ENCODE measurements around the gene NELFB. TPM values are rescaled to one million over a fixed set of nuclear protein-coding genes. Genes with fewer than 3 reads are reported as not detected.
A peak's percentile ranks its signal among the peaks of the same experiment; 100 is the strongest.
"Not testable (repeated sequence)": the region's sequence is repeated elsewhere in the genome, so short reads cannot be mapped to it uniquely, and the experiment has no call there.

NELFB gene
- total RNA-seq, 4 donors from 2014 or later = 45.0 to 54.2 (median 50.9) TPM

DNA sequence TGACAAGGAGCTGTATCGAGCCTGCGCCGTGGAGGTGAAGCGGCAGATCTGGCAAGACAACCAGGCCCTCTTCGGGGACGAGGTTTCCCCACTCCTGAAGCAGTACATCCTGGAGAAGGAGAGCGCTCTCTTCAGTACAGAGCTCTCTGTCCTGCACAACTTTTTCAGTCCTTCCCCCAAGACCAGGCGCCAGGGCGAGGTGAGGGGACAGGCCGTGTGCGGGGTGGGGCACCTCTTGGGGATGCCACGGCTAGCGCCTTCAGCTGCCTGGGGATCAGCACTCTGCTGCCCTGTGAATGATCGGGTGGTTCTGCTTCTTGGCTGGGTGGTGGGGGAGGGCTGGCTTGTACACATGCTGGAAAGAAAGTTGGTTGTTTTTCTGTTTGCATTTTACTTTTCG, 1.7 kb downstream of the NELFB start:
- Histone ChIP-seq H3K9me3 (no peaks in the 10 kb centered on the region), H3K4me1 (peaks cover 30% of the 10 kb centered on the region), H3K36me3 (peaks cover 19% of the 10 kb centered on the region), H3K4me3 (peak overlapping the region; percentile 93), H3K27ac (no peak overlapping the region), H3K27me3 (no peaks in the 10 kb centered on the region)
- TF ChIP-seq, protein P1, sequence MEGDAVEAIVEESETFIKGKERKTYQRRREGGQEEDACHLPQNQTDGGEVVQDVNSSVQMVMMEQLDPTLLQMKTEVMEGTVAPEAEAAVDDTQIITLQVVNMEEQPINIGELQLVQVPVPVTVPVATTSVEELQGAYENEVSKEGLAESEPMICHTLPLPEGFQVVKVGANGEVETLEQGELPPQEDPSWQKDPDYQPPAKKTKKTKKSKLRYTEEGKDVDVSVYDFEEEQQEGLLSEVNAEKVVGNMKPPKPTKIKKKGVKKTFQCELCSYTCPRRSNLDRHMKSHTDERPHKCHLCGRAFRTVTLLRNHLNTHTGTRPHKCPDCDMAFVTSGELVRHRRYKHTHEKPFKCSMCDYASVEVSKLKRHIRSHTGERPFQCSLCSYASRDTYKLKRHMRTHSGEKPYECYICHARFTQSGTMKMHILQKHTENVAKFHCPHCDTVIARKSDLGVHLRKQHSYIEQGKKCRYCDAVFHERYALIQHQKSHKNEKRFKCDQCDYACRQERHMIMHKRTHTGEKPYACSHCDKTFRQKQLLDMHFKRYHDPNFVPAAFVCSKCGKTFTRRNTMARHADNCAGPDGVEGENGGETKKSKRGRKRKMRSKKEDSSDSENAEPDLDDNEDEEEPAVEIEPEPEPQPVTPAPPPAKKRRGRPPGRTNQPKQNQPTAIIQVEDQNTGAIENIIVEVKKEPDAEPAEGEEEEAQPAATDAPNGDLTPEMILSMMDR (IDR thresholded peaks at IDR 0.05) = no peak
- no peak for TF ChIP-seq POLR2AphosphoS5 (IDR thresholded peaks at IDR 0.05)
- no peak for TF ChIP-seq EP300 (IDR thresholded peaks at IDR 0.05)
- TF ChIP-seq POLR2A (IDR thresholded peaks at IDR 0.05) = no peak
- DNase-seq (ENCODE audit: low spot score in 2 of 2) = no peak
- WGBS = 92% methylated on average over 4 of the region's 15 CpGs

DNA sequence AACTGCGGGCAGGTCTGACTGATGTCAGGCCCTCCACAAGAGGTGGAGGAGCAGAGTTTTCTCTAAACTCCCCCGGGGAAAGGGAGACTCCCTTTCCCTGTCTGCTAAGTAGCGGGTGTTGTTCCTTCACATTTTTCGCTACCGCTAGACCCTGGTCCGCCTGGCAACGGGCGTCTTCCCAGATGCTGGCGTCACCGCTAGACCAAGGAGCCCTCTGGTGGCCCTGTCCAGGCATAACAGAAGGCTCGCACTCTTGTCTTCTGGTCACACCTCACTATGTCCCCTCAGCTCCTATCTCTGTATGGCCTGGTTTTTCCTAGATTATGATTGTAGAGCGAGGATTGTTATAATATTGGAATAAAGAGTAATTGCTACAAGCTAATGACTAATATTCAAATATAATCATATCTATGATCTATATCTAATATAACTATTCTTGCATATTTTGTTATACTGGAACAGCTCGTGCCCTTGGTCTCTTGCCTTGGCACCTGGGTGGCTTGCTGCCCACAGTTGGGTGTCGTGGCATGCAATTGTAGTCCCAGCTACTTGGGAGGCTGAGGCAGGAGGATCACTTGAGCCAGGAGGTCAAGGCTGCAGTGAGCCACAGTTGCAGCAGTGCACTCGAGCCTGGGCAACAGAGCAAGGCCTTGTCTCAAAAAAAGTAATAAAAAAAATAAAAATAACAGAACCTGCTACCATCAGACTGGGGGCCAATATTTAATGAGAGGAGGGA, 7.2 kb downstream of the NELFB start:
- DNase-seq (ENCODE audit: low spot score in 2 of 2) = peak in 1 of 2 donors; percentile 44
- peaks cover 48% of the 10 kb centered on the region for H3K36me3 ChIP-seq
- H3K9me3 ChIP-seq, H3K4me1 ChIP-seq, H3K27ac ChIP-seq, H3K4me3 ChIP-seq, H3K27me3 ChIP-seq: not testable (repeated sequence)
- TF ChIP-seq, protein P1 (IDR thresholded peaks at IDR 0.05) = peak in 1 of 2 donors; percentile 39
- WGBS = 47% methylated on average over 8 of the region's 15 CpGs

DNA sequence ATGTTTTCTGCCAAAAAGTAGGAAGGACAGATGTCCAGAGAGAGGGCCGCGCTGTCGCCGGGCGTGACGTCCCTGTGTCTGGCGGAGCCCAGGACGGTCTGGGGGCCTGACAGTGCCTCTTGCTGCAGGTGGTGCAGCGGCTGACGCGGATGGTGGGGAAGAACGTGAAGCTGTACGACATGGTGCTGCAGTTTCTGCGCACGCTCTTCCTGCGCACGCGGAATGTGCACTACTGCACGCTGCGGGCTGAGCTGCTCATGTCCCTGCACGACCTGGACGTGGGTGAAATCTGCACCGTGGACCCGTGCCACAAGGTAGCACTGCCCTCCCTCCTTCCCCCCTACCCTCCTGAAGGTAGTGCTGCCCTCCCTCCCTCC, 7.8 kb downstream of the NELFB start:
- no peak for TF ChIP-seq POLR2A (IDR thresholded peaks at IDR 0.05)
- TF ChIP-seq, protein P1 (IDR thresholded peaks at IDR 0.05) = no peak
- TF ChIP-seq POLR2AphosphoS5 (IDR thresholded peaks at IDR 0.05) = no peak
- no peak for TF ChIP-seq EP300 (IDR thresholded peaks at IDR 0.05)

DNA sequence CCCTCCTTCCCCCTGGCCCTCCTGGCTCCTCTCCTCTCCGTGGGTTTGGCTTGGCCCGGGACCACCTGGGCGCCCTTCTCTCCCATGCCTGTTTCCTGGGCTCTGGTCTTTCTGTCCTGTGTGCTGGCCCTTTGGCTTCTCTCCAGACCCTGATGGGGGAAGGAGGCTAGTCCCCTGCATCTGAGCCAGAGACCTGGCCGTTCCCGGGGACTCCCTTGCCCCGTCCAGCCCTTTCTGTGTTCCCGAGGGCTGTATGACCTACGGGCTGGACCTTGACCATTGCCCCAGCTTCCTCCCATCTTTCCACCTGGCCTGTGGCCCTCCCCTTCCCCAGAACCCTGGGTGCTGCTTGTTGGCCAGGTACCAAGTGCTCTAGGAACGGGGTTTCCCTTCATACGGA, 8.4 kb downstream of the NELFB start:
- peaks cover 53% of the 10 kb centered on the region for H3K36me3 ChIP-seq
- H3K4me1 ChIP-seq = peaks cover 8% of the 10 kb centered on the region
- H3K27ac ChIP-seq = no peak overlapping the region
- WGBS = 81% methylated on average over 10 of the region's 10 CpGs
- TF ChIP-seq EP300 (IDR thresholded peaks at IDR 0.05) (no peak), POLR2A (IDR thresholded peaks at IDR 0.05) (no peak), POLR2AphosphoS5 (IDR thresholded peaks at IDR 0.05) (no peak)
- TF ChIP-seq, protein P1 (IDR thresholded peaks at IDR 0.05) = no peak
- H3K27me3 ChIP-seq = no peaks in the 10 kb centered on the region
- no peaks in the 10 kb centered on the region for H3K9me3 ChIP-seq
- DNase-seq (ENCODE audit: low spot score in 2 of 2) = no peak
- no peak overlapping the region for H3K4me3 ChIP-seq

More for the DNA sequence above, 7.8 kb downstream of the NELFB start:
- Histone ChIP-seq H3K27ac (no peak overlapping the region), H3K9me3 (no peaks in the 10 kb centered on the region), H3K4me1 (peaks cover 5% of the 10 kb centered on the region), H3K36me3 (peaks cover 49% of the 10 kb centered on the region), H3K4me3 (no peak overlapping the region), H3K27me3 (no peaks in the 10 kb centered on the region)
- peak in 1 of 2 donors; percentile 64 for DNase-seq (ENCODE audit: low spot score in 2 of 2)
- 92% methylated on average over 24 of the region's 24 CpGs for WGBS

DNA sequence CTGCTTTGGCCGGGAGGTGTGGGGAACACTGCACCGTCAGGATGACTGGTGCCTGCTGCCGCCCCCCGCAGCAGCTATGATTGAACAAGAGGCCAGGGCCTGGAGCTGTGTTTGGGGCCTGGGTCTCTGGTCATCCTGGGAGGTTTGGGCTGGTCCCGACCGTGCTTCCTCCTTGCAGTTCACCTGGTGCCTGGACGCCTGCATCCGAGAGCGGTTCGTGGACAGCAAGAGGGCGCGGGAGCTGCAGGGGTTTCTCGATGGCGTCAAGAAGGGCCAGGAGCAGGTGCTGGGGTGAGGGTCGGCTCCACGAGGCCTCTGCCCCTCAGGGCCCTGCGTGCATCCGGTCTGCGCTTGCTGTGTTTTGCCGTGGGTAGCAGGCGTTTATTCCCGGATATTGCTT, 8.9 kb downstream of the NELFB start:
- 92% methylated on average over 21 of the region's 22 CpGs for WGBS
- H3K4me3 ChIP-seq = no peak overlapping the region
- H3K4me1 ChIP-seq = peaks cover 14% of the 10 kb centered on the region
- TF ChIP-seq POLR2AphosphoS5 (IDR thresholded peaks at IDR 0.05) (no peak), POLR2A (IDR thresholded peaks at IDR 0.05) (no peak), EP300 (IDR thresholded peaks at IDR 0.05) (no peak)
- TF ChIP-seq, protein P1 (IDR thresholded peaks at IDR 0.05) = no peak
- no peak for DNase-seq (ENCODE audit: low spot score in 2 of 2)
- H3K27me3 ChIP-seq = no peaks in the 10 kb centered on the region
- H3K27ac ChIP-seq = no peak overlapping the region
- H3K36me3 ChIP-seq = peaks cover 55% of the 10 kb centered on the region
- H3K9me3 ChIP-seq = no peaks in the 10 kb centered on the region

Measured in suprapubic skin (tissue), 4 donors.